Germinal center (tissue), 1 donor: Measurements from ENCODE around the gene BCL7C.
"Not testable (repeated sequence)": the region's sequence is repeated elsewhere in the genome, so short reads cannot be mapped to it uniquely, and the experiment has no call there.

ENCODE experiments used
- DNase-seq: peaks from one replicate; pipeline ENCODE4 v3.0.0; 2012; ENCODE audit warnings: mixed read lengths, low spot score

The BCL7C gene

DNA sequence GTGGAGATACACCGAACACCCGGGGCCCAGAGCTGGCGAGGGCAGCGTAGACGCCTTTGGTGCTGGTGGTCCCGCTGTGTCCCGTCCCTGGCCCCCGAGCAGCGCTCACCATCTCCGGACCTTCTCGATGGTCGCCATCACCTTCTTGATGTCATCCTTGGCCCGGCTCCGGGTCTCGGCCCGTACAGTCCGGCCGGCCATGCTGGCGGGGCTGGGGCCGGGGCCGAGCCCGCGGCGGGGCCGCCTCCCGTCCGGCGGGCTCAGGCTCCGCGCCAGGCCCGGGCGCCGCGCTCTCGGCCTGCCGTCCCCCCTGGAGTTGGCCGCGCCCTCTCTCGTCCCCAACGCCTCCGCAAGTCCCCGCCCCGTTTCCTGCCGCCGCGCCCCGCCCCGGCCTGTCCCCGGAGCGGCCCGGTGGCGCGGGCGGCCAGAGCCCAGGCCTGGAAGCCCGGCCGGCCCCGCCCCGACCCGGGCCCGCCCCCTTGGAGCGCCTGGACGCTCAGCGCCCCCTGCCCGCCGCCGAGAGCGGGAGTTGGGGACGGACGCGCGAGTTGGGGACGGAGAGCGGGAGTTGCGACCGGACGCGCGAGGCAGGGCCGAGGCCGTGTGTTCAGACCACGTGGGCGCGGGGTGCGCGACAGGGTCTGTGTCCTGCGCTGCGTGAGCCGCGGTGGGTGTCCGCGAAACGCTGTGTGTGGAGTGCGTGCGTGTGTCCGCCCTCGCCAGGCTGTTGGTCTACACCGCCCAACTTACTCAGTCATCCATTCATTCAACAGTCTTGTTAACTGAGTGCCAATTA, at the start of gene BCL7C:
Gene BCL7C (minus strand): TSS at position 334 of the 796 bp plus-strand sequence. CDS start 133 bp downstream, at position 201.
- peak; percentile 80 for DNase-seq

DNA sequence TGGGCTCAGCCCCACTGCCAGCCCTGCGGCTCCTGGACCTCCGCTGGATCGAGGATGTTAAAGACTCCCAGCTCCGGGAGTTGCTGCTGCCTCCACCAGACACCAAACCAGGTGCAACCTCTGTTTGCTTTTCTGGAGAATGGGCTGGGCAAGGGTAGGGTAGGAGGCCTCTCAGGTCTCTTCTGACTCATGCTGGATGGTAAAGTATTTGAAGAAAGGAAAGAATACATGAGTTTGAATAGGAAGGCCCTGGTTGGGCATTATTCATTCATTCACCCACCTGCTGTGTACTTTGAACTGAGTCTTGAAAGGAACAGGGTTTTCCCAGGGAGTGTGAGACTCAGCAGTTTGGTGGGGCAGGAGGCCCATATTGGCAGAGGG, 48.5 kb upstream of the BCL7C start:
- DNase-seq: no peak

- peak; percentile 85 for DNase-seq
Observed at GRCh38 chr16:30941600-30942425, 47.9 kb upstream of the BCL7C start.

DNA sequence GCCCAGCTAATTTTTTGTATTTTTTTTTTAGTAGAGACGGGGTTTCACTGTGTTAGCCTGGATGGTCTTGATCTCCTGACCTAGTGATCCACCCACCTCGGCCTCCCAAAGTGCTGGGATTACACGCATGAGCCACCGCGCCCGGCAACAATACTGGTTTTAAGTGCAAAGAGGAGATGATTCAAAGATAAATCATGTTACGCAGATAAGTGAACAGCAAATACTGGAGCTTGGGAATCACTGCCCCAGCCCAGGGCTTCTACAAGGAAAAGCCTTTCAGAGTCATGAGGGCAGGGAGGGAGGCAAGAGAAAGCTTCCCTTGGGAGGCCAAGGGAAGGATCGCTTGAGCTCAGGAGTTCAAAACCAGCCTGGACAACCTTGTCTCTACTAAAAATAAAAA, 45.7 kb upstream of the BCL7C start:
- not testable (repeated sequence) for DNase-seq

DNA sequence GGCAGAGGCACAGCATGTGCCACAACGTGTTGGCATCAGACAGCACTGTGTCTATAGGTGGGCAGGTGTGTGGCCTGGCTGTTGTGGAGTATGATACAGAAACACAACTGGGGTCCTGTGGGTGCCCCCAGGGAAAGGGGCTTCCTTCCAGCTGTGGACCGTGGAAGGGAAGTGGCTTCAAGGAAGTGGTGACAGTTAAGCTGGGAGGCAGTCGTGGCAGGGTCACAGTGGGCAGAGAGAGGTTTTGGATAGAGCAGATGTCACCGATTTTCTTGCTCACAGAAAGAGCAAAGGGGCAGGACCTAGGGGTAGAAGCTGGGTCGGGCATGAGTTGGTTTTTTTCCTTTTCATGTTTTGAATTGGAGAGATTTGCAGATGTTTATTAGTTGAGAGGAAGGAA, 43.8 kb upstream of the BCL7C start:
- no peak for DNase-seq

DNA sequence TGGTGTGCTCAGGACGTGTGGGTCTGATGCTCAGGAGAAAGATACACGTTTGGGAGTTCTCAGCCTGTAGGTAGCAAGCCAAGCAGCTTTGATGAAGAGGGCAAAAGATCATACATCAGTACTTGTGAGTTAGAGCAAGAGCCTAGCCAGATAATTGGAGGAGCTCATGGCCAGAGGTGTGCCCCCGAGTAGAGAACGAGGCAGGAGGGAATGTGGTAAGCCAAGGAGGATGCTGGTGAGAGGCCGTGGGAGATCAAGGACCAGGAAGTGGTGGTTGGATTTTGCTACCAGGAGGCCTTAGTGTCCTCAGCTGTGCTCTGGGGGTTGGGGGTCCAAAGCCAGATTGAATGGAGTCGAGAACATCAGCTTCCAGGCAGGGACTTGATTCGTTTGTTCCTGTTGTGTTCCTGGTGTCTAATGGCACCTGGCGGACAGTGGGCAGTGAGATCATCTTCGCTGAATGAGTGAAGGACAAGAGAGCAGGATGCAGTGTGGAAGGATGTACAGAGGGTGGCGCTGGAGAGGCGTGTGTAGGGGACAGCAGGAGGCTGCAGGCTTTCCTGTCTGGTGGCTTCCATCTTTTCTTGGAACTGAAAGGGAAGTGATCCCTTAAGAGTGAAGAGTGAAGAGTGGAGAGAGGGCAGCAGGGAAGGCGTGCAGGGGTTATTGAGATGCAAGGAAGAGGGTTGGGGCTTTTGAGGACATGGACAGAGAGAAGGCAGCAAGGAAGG, 41.1 kb upstream of the BCL7C start:
- DNase-seq: no peak

DNA sequence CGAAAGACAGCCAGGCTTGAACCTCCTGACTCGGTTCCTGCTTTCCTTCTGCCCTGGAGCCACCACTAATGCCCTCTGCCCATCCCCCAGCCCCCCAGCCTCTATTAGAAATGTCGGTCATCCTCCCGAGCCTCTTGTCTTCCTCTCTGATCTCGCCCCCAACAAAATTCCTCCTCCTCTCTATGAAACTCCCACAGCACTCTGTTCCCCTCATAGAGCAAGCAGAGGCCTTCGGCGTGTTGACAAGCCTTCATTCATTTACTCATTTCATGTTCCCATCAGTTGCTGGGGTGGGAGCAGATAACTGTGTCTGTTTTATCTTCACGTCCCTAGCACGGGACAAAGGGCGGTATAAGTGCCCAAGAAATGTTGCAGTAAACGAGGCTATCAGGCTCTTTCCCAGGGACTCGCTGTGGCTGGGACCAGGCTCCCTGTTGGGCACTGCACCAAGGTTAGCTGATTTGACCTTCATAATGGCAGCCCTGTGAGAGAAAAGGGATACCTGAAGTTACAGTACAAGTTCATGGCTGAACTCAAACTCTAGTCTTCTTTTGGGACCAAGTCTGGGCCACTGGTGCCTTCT, 37.3 kb upstream of the BCL7C start:
- DNase-seq: no peak

GRCh38 chr16:30930160-30930571, 36.3 kb upstream of the BCL7C start:
- no peak for DNase-seq

GRCh38 chr16:30929167-30929566, 35.3 kb upstream of the BCL7C start:
- DNase-seq: no peak

- no peak for DNase-seq
Observed at GRCh38 chr16:30928390-30928789, 34.5 kb upstream of the BCL7C start.

DNA sequence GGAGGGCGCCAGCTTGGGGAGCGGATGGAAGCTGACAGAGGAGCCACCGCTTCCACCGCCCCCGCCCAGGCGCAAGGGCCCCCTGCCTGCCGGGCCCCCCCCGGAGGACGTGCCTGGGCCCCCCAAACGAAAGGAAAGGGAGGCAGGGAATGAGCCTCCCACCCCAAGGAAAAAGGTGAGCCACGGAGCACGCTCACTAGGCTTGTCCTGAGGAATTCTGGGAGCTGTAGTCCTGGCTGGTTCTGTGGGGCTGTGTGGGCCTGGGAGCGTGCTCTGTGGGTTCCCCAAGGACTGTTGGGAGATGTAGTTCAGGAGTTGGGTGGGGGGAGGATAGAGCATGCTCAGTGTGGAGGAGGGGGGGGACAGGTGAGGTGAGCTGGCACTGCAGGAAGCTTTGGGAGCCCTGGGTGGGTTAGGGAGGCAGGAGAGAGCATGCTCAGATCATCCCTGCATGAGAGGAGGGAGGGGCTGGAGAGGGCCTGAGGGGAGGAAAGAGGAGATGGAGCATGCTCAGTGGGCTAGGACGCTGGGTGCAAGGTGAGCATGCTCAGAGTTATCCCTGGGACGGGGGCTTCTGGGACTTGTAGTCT, 34.0 kb upstream of the BCL7C start:
- DNase-seq: peak; percentile 62

DNA sequence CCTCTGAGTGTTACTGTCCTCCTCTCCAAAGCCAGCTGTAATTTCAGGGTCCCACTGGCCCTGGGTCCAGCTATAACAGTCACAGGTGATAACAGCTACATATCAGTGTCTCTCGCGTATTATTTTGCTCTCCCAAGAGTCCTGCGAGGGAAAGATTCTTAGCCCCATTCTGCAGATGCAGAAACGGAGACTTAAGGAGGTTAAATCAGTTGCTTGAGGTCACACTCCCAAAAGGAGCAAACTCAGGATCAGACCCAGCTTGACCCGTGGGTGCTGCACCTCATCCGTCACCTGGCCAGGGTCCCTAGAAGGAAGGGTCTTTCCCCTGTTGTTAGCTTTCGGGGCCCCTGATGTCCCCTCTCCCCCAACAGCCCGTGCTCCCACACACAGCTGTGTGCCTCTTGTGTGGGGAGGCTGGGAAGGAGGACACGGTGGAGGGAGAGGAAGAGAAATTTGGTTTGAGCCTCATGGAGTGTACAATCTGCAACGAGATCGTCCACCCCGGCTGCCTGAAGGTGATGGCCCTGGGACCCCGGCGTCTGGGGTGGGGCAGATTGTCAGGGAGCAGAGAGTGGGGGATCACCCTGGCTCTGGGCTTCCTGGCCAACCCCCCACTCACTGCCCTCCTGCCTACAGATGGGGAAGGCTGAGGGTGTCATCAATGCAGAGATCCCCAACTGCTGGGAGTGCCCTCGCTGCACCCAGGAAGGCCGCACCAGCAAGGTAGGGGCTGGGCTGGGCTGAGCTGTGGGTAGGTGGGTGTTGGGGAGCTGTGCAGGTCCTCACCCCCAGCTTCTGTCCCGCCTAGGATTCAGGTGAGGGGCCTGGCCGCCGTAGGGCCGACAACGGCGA, 33.3 kb upstream of the BCL7C start:
- no peak for DNase-seq

GRCh38 chr16:30925995-30926811, 32.3 kb upstream of the BCL7C start:
- DNase-seq: no peak

GRCh38 chr16:30925632-30925987, 31.7 kb upstream of the BCL7C start:
- DNase-seq: no peak

DNA sequence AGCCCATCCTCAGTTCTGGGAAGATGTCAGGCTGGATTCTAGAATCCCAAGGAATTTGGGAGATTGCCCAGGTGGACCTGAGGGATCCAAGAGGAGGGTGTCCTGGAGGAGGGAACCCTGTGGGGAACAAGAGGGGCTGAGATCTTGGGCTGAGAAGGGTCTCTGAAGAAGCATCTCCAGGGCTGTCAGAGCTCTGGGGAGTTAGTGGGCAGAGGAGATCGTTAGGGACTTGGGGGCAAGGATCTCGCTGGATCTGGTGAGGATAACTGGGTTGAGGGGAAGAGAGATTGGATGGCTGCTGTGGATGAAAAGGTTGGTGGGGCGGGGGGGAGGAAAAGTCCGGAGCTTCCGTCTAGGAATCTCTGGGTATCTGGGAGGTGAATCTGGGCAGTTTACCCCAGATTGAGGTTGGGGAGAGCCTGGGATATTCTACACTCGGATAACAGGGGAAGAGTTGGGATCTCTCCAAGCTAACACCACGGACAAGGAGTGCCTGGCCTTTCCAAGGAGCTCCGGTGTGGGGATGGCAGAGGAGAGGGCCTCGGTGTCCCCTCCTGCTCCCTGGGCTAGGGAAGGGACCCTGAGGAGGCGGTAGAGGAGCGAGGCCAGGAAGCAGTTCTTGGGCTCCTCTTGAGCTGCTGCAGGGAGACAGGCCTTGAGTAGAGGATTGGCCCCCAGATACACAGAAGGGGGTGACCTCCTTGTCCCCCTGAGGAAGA, 31.2 kb upstream of the BCL7C start:
- DNase-seq: no peak

DNA sequence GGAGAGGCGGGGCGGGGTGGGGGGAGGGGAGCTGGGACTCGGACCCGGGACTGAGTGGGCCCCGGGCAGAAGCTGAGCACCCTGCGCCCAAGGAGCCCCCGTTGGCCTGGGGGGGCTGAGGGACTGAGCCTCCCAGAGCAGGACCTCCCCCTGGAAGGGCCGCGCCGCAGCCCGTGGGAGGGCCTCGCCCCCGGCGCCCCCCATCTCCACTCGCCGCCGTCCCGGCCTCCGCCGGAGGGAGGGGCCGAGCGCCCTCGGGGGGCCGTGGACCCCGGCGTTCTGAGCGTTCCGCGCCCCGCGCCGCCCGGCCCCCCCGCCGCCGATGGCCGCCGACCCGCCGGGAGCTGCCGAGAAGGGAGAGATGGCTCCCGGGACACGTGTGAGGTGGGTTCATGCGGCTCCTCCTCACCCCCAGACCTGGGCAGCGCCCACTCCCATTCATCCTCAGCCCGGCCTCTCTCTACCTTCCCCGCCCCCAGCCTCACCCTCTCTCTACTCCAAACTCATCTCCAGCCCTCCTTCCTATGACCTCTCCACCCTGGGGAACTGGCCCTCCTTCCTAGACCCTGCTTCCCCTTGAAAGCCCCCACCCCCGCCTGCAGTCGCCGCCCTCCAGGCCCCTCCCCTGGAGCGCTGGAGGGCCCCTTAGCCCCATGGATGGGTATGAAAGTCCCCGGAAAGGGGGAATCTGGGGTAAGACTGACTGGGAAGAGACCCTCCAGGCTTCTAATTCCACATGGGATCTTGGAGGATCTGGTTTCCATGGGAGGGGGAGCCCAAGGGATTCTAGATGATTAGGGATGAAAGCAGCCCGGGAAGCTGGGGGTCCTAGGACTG, 30.4 kb upstream of the BCL7C start:
- peak; percentile 14 for DNase-seq

DNA sequence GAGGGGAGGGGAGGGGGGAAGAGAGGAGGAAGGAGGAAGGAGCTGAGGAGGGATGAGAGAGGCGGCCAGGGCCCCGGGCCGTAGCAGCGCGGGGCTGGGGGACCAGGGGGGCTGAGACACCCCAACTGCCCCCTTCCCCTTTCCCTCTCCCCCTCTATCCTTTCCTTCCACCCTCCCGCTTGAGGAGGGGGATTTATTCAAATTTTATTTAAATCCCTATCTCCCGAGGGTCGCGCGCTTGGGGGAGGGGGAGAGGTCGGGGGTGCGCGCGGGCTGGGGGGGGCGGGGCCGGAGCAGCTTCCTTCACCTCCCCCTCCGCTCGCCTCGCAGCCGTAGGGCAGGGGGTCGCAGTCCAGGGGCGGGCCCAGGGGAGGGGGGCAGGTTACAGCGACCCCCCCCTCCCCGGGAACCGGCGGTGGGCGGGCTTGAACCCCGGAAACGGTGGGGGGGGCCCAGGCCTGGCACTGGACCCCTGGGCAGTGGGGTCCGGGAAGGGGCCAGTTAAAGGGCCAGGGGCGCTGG, 29.7 kb upstream of the BCL7C start, which contains the start of gene FBXL19:
Gene FBXL19 (plus strand): TSS at position 19 of the 522 bp plus-strand sequence. CDS start 2,183 bp downstream, outside the sequence.
- DNase-seq: no peak

DNA sequence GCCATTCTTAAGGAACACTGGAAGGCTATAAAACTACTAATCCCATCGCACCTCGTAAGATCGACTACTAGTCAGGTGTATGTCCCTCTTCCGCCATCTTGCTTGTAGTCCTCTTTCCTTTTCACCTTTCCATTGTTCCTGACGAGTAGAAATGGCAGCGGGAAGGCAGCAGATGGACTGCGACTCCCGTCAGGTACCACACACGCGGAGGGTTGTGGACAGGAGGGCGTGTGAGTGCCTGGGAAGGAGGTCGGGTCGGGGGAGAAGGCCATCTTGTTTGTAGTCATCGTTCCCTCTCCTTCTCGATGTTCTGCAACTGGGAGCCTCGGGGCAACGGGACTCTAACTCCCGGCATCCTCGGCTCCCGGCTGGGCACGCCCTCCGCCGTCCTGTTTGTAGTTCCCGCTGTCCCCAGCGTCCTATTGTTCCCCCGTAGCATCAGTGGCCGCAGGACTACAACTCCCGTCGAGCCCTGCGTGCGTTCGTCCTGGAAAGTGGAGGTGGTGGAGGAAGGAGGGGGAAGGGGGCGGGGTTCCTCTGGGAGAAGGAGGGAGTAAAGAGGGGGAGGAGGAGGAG, 29.2 kb upstream of the BCL7C start:
- DNase-seq: peak; percentile 95
